HEK293 (cell line): Measurements from ENCODE around the gene WASF2.

Experiments
- GLIS1 ChIP-seq: fragments of 450-650 bp; formaldehyde crosslinking; IDR thresholded peaks from 2 replicates; pipeline ENCODE4 v1.5.1; 2016; ENCODE audit warnings: missing biosample characterization, missing genetic modification characterization
- KLF16 ChIP-seq: fragments of 450-650 bp; formaldehyde crosslinking; IDR thresholded peaks from 2 replicates; pipeline ENCODE4 v1.5.1; 2017; ENCODE audit warnings: missing biosample characterization, missing genetic modification characterization
- KLF9 ChIP-seq: fragments of 450-650 bp; formaldehyde crosslinking; IDR thresholded peaks from 2 replicates; pipeline ENCODE4 v1.5.1; 2016; ENCODE audit warnings: missing biosample characterization, missing genetic modification characterization, low read depth
- PATZ1 ChIP-seq: fragments of 450-650 bp; formaldehyde crosslinking; IDR thresholded peaks from 2 replicates; pipeline ENCODE4 v1.5.1; 2016; ENCODE audit warnings: missing biosample characterization, missing genetic modification characterization
- SCRT1 ChIP-seq: fragments of 450-650 bp; formaldehyde crosslinking; IDR thresholded peaks from 2 replicates; pipeline ENCODE4 v1.5.1; 2016; ENCODE audit warnings: missing biosample characterization, missing genetic modification characterization, borderline replicate concordance
- SP7 ChIP-seq: fragments of 450-650 bp; formaldehyde crosslinking; IDR thresholded peaks from 2 replicates; pipeline ENCODE4 v1.5.1; 2016; ENCODE audit warnings: missing biosample characterization, missing genetic modification characterization
- WT1 ChIP-seq: fragments of 450-650 bp; formaldehyde crosslinking; IDR thresholded peaks from 2 replicates; pipeline ENCODE4 v1.5.1; 2016; ENCODE audit warnings: missing biosample characterization, missing genetic modification characterization
- ZBTB17 ChIP-seq: fragments of 450-650 bp; formaldehyde crosslinking; IDR thresholded peaks from 2 replicates; pipeline ENCODE4 v1.5.1; 2016; ENCODE audit warnings: missing biosample characterization, missing genetic modification characterization
- ZBTB20 ChIP-seq: fragments of 450-650 bp; formaldehyde crosslinking; IDR thresholded peaks from 2 replicates; pipeline ENCODE4 v1.5.1; 2016; ENCODE audit warnings: missing biosample characterization, missing genetic modification characterization
- ZBTB44 ChIP-seq: fragments of 450-650 bp; IDR thresholded peaks from 2 replicates; pipeline ENCODE4 v1.5.1; 2018; ENCODE audit warnings: missing biosample characterization, mild to moderate bottlenecking, missing genetic modification characterization
- ZBTB48 ChIP-seq: fragments of 450-650 bp; formaldehyde crosslinking; IDR thresholded peaks from 2 replicates; pipeline ENCODE4 v1.5.1; 2016; ENCODE audit warnings: missing biosample characterization, missing genetic modification characterization
- ZBTB8A ChIP-seq: fragments of 450-650 bp; formaldehyde crosslinking; IDR thresholded peaks from 2 replicates; pipeline ENCODE4 v1.5.1; 2016; ENCODE audit warnings: missing biosample characterization, missing genetic modification characterization
- ZIC2 ChIP-seq: fragments of 450-650 bp; formaldehyde crosslinking; IDR thresholded peaks from 2 replicates; pipeline ENCODE4 v1.5.1; 2016; ENCODE audit warnings: missing biosample characterization, missing genetic modification characterization
- ZNF114 ChIP-seq: fragments of 450-650 bp; formaldehyde crosslinking; IDR thresholded peaks from 2 replicates; pipeline ENCODE4 v1.5.0; 2017; ENCODE audit warnings: missing biosample characterization, missing genetic modification characterization
- ZNF157 ChIP-seq: fragments of 450-650 bp; formaldehyde crosslinking; IDR thresholded peaks from 2 replicates; pipeline ENCODE4 v1.5.1; 2016; ENCODE audit warnings: missing biosample characterization, missing genetic modification characterization
- ZNF184 ChIP-seq: fragments of 450-650 bp; IDR thresholded peaks from 2 replicates; pipeline ENCODE4 v1.5.1; 2018; ENCODE audit warnings: missing biosample characterization, mild to moderate bottlenecking, missing genetic modification characterization
- ZNF324 ChIP-seq: fragments of 450-650 bp; formaldehyde crosslinking; IDR thresholded peaks from 2 replicates; pipeline ENCODE4 v1.5.1; 2016; ENCODE audit warnings: missing biosample characterization, missing genetic modification characterization
- ZNF341 ChIP-seq: fragments of 450-650 bp; formaldehyde crosslinking; IDR thresholded peaks from 2 replicates; pipeline ENCODE4; 2016; ENCODE audit warnings: low read depth, missing biosample characterization, missing genetic modification characterization
- ZNF366 ChIP-seq: fragments of 450-650 bp; formaldehyde crosslinking; conservative IDR thresholded peaks from 2 replicates; pipeline ENCODE4 v1.5.1; 2016; ENCODE audit warnings: missing biosample characterization, missing genetic modification characterization
- ZNF394 ChIP-seq: fragments of 450-650 bp; formaldehyde crosslinking; IDR thresholded peaks from 2 replicates; pipeline ENCODE4 v1.5.1; 2016; ENCODE audit warnings: missing biosample characterization, missing genetic modification characterization, mild to moderate bottlenecking, moderate library complexity, borderline replicate concordance
- ZNF48 ChIP-seq: fragments of 450-650 bp; formaldehyde crosslinking; IDR thresholded peaks from 2 replicates; pipeline ENCODE4 v1.5.1; 2016; ENCODE audit warnings: missing biosample characterization, missing genetic modification characterization
- ZNF501 ChIP-seq: fragments of 450-650 bp; formaldehyde crosslinking; IDR thresholded peaks from 2 replicates; pipeline ENCODE4 v1.5.1; 2016; ENCODE audit warnings: missing biosample characterization, missing genetic modification characterization
- ZNF600 ChIP-seq: fragments of 450-650 bp; formaldehyde crosslinking; IDR thresholded peaks from 2 replicates; pipeline ENCODE4 v1.5.1; 2016; ENCODE audit warnings: missing biosample characterization, missing genetic modification characterization
- ZNF623 ChIP-seq: fragments of 450-650 bp; formaldehyde crosslinking; IDR thresholded peaks from 2 replicates; pipeline ENCODE4 v1.5.1; 2016; ENCODE audit warnings: missing biosample characterization, missing genetic modification characterization
- ZNF624 ChIP-seq: fragments of 450-650 bp; formaldehyde crosslinking; IDR thresholded peaks from 2 replicates; pipeline ENCODE4 v1.5.1; 2017; ENCODE audit warnings: missing biosample characterization, missing genetic modification characterization
- ZNF626 ChIP-seq: fragments of 450-650 bp; sonication (Bioruptor Pico); formaldehyde crosslinking; IDR thresholded peaks from 2 replicates; pipeline ENCODE4 v1.5.1; 2018; ENCODE audit warnings: missing biosample characterization, missing genetic modification characterization, inconsistent platforms
- ZNF654 ChIP-seq: fragments of 450-650 bp; formaldehyde crosslinking; IDR thresholded peaks from 2 replicates; pipeline ENCODE4 v1.5.1; 2016; ENCODE audit warnings: low read depth, missing biosample characterization, missing genetic modification characterization
- ZNF76 ChIP-seq: fragments of 450-650 bp; formaldehyde crosslinking; IDR thresholded peaks from 2 replicates; pipeline ENCODE4; 2016; ENCODE audit warnings: low read depth, missing biosample characterization, missing genetic modification characterization, borderline replicate concordance
- ZNF792 ChIP-seq: fragments of 450-650 bp; formaldehyde crosslinking; IDR thresholded peaks from 2 replicates; pipeline ENCODE4 v1.5.1; 2016; ENCODE audit warnings: missing biosample characterization, missing genetic modification characterization
- ZNF830 ChIP-seq: fragments of 450-650 bp; IDR thresholded peaks from 2 replicates; pipeline ENCODE4 v1.5.0; 2018; ENCODE audit warnings: missing biosample characterization, missing genetic modification characterization, low read depth, mild to moderate bottlenecking, moderate library complexity
- ZSCAN16 ChIP-seq: fragments of 450-650 bp; formaldehyde crosslinking; IDR thresholded peaks from 2 replicates; pipeline ENCODE4 v1.5.1; 2016; ENCODE audit warnings: missing biosample characterization, missing genetic modification characterization
- ZXDB ChIP-seq: fragments of 450-650 bp; formaldehyde crosslinking; IDR thresholded peaks from 2 replicates; pipeline ENCODE4 v1.5.1; 2016; ENCODE audit warnings: missing biosample characterization, missing genetic modification characterization
- TF ChIP-seq, protein P1 (sequence below): fragments of 450-650 bp; formaldehyde crosslinking; IDR thresholded peaks from 2 replicates; pipeline ENCODE4 v1.5.1; 2017; ENCODE audit warnings: missing biosample characterization, mild to moderate bottlenecking, missing genetic modification characterization, moderate library complexity
- TF ChIP-seq, protein P2 (sequence below): fragments of 450-650 bp; formaldehyde crosslinking; IDR thresholded peaks from 2 replicates; pipeline ENCODE4 v1.5.1; 2016; ENCODE audit warnings: missing biosample characterization, missing genetic modification characterization

WASF2 gene

GRCh38 chr1:27366411-27367159 is 123.4 kb downstream of the WASF2 start, which contains the start of gene MAP3K6 (continued):
- TF ChIP-seq PATZ1 (tag by site-specific recombination) (0 out of 2 replicates have a peak, but pooled peaks have one; percentile 68), ZNF654 (no peak), ZNF501 (tag by site-specific recombination) (peak; percentile 67; the same call in 1 of the 2 replicates), KLF16 (tag by site-specific recombination) (peak; percentile 49; the same call in 1 of the 2 replicates), ZNF830 (tag by site-specific recombination) (no peak), KLF9 (tag by site-specific recombination) (peak; percentile 55; the same call in 1 of the 2 replicates), ZNF341 (peak; percentile 98), ZNF600 (peak; percentile 98), ZNF626 (tag by site-specific recombination) (no peak; the same call in 1 of the 2 replicates), ZBTB44 (no peak), ZBTB8A (tag by site-specific recombination) (peak; percentile 87), GLIS1 (tag by site-specific recombination) (peak; percentile 49), SP7 (peak; percentile 60; the same call in 1 of the 2 replicates), ZNF624 (no peak), ZIC2 (tag by site-specific recombination) (no peak), ZNF76 (tag by site-specific recombination) (peak; percentile 81), WT1 (tag by site-specific recombination) (peak; percentile 60; the same call in 1 of the 2 replicates), ZNF114 (tag by site-specific recombination) (no peak), ZNF184 (0 out of 2 replicates have a peak, but pooled peaks have one; percentile 58), SCRT1 (peak; percentile 52; the same call in 1 of the 2 replicates), ZNF394 (tag by site-specific recombination) (0 out of 2 replicates have a peak, but pooled peaks have one; percentile 13), ZNF48 (no peak), ZSCAN16 (tag by site-specific recombination) (no peak), ZBTB20 (peak; percentile 91), ZNF623 (tag by site-specific recombination) (no peak), ZNF792 (tag by site-specific recombination) (no peak), ZNF324 (0 out of 2 replicates have a peak, but pooled peaks have one; percentile 29), ZNF366 (tag by site-specific recombination) (peak; percentile 32; the same call in 1 of the 2 replicates), ZXDB (tag by site-specific recombination) (peak; percentile 65), ZBTB17 (tag by site-specific recombination) (peak; percentile 92), ZNF157 (tag by site-specific recombination) (no peak), ZBTB48 (tag by site-specific recombination) (peak; percentile 95)
- TF ChIP-seq, protein P1, sequence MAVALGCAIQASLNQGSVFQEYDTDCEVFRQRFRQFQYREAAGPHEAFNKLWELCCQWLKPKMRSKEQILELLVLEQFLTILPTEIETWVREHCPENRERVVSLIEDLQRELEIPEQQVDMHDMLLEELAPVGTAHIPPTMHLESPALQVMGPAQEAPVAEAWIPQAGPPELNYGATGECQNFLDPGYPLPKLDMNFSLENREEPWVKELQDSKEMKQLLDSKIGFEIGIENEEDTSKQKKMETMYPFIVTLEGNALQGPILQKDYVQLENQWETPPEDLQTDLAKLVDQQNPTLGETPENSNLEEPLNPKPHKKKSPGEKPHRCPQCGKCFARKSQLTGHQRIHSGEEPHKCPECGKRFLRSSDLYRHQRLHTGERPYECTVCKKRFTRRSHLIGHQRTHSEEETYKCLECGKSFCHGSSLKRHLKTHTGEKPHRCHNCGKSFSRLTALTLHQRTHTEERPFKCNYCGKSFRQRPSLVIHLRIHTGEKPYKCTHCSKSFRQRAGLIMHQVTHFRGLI (tag by site-specific recombination) = peak; percentile 68
- TF ChIP-seq, protein P2, sequence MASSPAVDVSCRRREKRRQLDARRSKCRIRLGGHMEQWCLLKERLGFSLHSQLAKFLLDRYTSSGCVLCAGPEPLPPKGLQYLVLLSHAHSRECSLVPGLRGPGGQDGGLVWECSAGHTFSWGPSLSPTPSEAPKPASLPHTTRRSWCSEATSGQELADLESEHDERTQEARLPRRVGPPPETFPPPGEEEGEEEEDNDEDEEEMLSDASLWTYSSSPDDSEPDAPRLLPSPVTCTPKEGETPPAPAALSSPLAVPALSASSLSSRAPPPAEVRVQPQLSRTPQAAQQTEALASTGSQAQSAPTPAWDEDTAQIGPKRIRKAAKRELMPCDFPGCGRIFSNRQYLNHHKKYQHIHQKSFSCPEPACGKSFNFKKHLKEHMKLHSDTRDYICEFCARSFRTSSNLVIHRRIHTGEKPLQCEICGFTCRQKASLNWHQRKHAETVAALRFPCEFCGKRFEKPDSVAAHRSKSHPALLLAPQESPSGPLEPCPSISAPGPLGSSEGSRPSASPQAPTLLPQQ (tag by site-specific recombination) = peak; percentile 44; the same call in 1 of the 2 replicates
